Measurements from ENCODE around the gene VPS39. TPM values are rescaled to one million over a fixed set of nuclear protein-coding genes. Genes with fewer than 3 reads are reported as not detected.

VPS39 gene
- total and polyA plus RNA-seq, 9 donors, result 30.3 to 61.5 (median 50.2) TPM

DNA sequence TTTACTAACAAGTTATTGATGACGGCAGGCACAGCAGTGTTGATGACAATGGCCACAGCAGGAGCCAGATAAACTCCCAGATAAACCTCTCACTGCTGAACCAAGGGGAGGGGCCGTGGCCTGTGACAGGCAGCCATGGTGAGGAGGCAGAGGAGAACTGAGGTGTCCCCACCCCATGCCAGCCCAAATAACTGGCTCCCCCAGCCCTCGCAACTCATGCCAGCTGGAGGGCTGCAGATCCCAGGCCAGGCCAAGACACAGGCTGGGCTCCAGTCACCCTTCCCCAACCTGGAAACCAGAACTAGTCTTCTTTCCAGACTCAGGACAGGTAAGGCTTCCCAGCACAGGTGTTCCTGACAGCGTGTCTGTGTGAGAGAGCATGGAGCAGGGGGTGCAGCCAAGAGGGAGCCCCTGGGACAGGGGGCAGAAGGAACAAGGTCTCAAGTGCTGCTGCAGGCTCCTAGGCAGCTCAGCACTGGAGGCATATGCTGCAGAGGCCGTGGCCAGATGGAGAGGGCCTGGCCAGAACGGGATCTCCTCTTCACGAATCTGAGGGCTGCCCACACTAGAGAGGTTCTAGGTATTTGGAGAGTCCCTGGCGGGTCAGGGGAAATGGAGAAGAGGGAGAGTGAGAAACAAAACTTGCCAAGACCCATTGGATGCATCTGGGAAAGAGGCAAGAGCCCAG lies 67.6 kb downstream of the VPS39 start:
- DNase-seq, result peak in 1 of 5 donors; percentile 10

DNA sequence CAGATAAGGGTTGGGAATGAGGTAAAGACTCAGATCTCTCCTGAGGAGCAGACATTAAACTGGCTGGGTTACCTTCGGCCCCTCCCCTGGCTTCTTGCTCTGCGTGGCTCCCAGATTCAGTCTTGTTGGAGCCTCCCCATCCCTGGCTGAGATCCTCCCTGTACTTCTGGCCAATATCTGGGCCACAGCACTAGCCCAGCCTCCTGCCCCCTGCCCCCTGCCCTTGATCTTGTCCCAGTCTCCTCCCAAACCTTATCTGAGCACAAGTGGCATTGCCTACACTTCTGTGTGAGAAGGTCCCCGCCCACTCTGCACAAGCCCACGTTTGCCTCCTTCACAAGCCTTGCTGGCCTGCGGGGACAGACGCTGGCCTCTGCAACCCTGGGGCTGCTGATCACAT lies 68.5 kb downstream of the VPS39 start:
- TF ChIP-seq EP300 (IDR thresholded peaks at IDR 0.05), result no peak
- no peak for TF ChIP-seq POLR2A (IDR thresholded peaks at IDR 0.05)
- TF ChIP-seq, protein P1, sequence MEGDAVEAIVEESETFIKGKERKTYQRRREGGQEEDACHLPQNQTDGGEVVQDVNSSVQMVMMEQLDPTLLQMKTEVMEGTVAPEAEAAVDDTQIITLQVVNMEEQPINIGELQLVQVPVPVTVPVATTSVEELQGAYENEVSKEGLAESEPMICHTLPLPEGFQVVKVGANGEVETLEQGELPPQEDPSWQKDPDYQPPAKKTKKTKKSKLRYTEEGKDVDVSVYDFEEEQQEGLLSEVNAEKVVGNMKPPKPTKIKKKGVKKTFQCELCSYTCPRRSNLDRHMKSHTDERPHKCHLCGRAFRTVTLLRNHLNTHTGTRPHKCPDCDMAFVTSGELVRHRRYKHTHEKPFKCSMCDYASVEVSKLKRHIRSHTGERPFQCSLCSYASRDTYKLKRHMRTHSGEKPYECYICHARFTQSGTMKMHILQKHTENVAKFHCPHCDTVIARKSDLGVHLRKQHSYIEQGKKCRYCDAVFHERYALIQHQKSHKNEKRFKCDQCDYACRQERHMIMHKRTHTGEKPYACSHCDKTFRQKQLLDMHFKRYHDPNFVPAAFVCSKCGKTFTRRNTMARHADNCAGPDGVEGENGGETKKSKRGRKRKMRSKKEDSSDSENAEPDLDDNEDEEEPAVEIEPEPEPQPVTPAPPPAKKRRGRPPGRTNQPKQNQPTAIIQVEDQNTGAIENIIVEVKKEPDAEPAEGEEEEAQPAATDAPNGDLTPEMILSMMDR (IDR thresholded peaks at IDR 0.05), result no peak
- H3K27ac ChIP-seq, result no peak overlapping the region
- intact Hi-C loops (cut with DNase I), result no loop called here
- H3K4me3 ChIP-seq, result no peak overlapping the region
- H3K36me3 ChIP-seq, result no peaks in the 10 kb centered on the region
- no peaks in the 10 kb centered on the region for H3K4me1 ChIP-seq (ENCODE audit: insufficient read depth)
- DNase-seq, result peak in 1 of 5 donors; percentile 6
- WGBS, 3 donors, result 71 to 76% (median 75%) methylated on average over 6 of the region's 6 CpGs
- H3K27me3 ChIP-seq, result no peaks in the 10 kb centered on the region
- no peaks in the 10 kb centered on the region for H3K9me3 ChIP-seq

More for the DNA sequence above, 67.6 kb downstream of the VPS39 start:
- Histone ChIP-seq H3K4me1 (ENCODE audit: insufficient read depth) (no peaks in the 10 kb centered on the region), H3K27me3 (no peaks in the 10 kb centered on the region), H3K9me3 (no peaks in the 10 kb centered on the region), H3K4me3 (no peak overlapping the region), H3K27ac (no peak overlapping the region), H3K36me3 (no peaks in the 10 kb centered on the region)
- intact Hi-C loops (cut with DNase I), result no loop called here
- whole genome bisulfite sequencing, 3 donors, result 78 to 84% (median 81%) methylated on average over 8 of the region's 8 CpGs
- TF ChIP-seq, protein P1 (IDR thresholded peaks at IDR 0.05), result no peak
- no peak for TF ChIP-seq POLR2A (IDR thresholded peaks at IDR 0.05)
- TF ChIP-seq EP300 (IDR thresholded peaks at IDR 0.05), result no peak

DNA sequence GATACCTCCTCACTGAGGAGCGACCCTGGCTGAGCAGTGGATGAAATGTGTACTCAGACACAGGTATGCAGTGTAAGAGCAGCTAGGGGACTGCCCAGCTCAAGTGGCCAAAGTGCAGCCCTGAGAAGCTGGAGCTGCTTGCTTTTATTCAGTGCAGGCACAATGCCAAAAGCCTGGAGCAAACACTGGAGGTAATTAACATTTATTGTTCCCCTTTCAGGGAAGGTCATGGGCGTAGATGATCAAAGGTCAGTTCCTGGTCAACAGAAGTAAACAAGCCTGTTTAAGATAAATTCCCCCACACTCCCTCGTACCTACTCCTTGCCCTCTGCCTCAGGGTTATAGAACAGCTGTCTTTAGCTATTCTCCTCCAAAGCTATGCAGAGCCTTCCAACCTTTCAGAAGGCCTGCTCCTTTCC lies 69.1 kb downstream of the VPS39 start:
- no peak overlapping the region for H3K4me3 ChIP-seq
- H3K4me1 ChIP-seq (ENCODE audit: insufficient read depth), result no peaks in the 10 kb centered on the region
- WGBS, 3 donors, result 64 to 71% (median 71%) methylated on average over 3 of the region's 3 CpGs
- no peaks in the 10 kb centered on the region for H3K9me3 ChIP-seq
- intact Hi-C loops (cut with DNase I), result no loop called here
- TF ChIP-seq, protein P1 (IDR thresholded peaks at IDR 0.05), result no peak
- TF ChIP-seq POLR2A (IDR thresholded peaks at IDR 0.05) (no peak), EP300 (IDR thresholded peaks at IDR 0.05) (no peak)
- no peak overlapping the region for H3K27ac ChIP-seq
- no peaks in the 10 kb centered on the region for H3K36me3 ChIP-seq
- H3K27me3 ChIP-seq, result no peaks in the 10 kb centered on the region
- peak in 1 of 5 donors; percentile 2 for DNase-seq

DNA sequence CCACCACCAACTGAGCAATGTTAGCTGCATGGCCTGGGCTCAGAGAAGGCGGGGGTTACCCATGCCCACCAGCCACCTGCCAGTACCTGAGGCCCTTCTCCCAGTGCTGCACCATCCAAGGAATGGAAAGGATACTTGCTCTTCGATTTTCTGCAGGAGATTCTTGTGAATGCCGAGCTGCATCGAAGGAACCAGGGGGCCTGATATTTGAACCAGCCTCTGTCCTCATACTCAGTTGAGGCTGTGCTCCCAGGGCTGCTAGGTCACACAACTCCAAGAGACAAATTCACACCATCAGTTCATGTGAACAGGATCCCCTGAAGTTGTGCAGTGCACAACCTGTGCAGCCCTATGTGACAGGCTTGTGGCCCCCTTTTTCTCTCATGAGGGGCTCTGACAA lies 69.7 kb downstream of the VPS39 start:
- H3K27me3 ChIP-seq, result no peaks in the 10 kb centered on the region
- peak in 1 of 5 donors; percentile 3 for DNase-seq
- H3K27ac ChIP-seq, result no peak overlapping the region
- intact Hi-C loops (cut with DNase I), result no loop called here
- no peaks in the 10 kb centered on the region for H3K9me3 ChIP-seq
- WGBS, 3 donors, result 90 to 92% (median 92%) methylated on average over 4 of the region's 4 CpGs
- H3K4me1 ChIP-seq (ENCODE audit: insufficient read depth), result no peaks in the 10 kb centered on the region
- H3K36me3 ChIP-seq, result no peaks in the 10 kb centered on the region
- H3K4me3 ChIP-seq, result no peak overlapping the region
- TF ChIP-seq, protein P1 (IDR thresholded peaks at IDR 0.05), result no peak
- TF ChIP-seq POLR2A (IDR thresholded peaks at IDR 0.05) (no peak), EP300 (IDR thresholded peaks at IDR 0.05) (no peak)

All from ovary (tissue), 9 donors.